ENCODE results near the gene HSD11B2.
"Not testable (repeated sequence)": the region's sequence is repeated elsewhere in the genome, so short reads cannot be mapped to it uniquely, and the experiment has no call there.

HSD11B2 gene

DNA sequence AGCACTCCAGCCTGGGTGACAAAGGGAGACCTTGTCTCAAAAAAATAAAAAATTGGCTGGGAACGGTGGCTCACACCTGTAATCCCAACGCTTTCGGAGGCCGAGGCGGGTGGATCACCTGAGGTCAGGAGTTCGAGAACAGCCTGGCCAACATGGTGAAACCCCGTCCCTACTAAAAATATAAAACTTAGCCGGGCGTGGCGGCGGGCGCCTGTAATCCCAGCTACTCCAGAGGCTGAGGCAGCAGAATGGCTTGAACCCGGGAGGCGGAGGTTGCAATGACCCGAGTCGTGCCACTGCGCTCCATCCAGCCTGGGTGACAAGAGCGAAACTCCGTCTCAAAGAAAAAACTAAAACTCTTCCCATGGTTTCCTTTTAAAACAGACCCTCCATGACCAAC lies 15.5 kb upstream of the HSD11B2 start:
- not testable (repeated sequence) for DNase-seq (ENCODE audit: low spot score)

GRCh38 chr16:67415872-67416793 lies 14.8 kb upstream of the HSD11B2 start, which contains the start of gene ZDHHC1:
ZDHHC1 (minus strand) TSS chr16:67416477; CDS start chr16:67407775, 8,702 bp downstream.
- DNase-seq (ENCODE audit: low spot score) = peak; percentile 35

DNA sequence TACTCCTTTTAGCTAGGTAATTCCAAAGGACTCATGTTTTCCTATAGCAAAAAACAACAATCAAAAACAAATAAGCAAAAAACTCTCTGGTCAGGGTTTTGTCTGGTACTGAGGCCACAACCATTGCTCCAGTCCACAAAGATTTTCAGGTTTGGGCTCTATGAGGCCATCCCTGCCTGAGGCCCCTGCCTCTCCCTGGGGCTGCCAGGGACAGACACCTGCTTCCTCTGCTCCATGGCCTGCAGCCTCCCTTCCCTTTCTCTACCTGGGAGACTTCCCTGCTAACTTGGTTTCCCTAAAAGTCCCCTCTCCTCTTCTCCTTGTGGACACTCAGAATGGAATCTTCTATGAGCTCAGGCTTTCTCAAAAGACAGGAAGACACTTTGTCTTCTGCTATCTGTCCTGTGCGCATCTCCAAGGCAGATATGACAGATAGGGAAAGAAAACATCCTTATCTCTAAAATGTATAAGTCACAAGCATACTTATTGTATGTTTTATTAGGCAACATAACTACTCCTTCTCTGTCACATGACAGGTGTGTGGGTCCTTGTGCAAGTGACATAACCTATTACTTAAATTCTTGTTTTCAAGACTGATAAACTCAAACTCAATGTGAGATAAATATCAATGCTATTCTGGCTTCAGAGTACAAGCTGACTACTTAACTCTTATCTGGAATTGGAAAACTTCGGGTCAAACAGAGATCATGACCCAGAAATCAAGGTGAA lies 13.4 kb upstream of the HSD11B2 start:
- no peak for DNase-seq (ENCODE audit: low spot score)

GRCh38 chr16:67419502-67419901 lies 11.4 kb upstream of the HSD11B2 start:
- no peak for DNase-seq (ENCODE audit: low spot score)

- no peak for DNase-seq (ENCODE audit: low spot score)
Observed at GRCh38 chr16:67419931-67420330, 11.0 kb upstream of the HSD11B2 start.

DNA sequence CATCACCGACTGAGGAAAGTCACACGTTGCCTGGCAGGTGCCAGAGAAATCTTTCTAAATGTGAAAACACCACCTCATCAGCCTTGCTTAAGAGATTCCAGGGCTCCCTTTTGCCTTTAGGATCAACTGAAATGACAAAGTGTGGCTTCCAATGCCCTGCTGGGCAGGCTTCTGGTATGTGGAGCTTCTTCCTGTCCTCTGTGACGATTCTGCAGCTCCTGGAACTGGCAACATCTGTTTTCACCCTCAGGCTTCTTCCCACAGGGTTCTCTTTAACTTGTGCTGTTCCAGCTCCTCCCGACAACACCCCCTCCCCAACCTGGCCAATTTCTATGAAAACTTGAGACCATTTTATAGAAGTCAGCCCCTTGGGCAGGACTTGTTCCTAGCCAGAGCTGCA lies 9.9 kb upstream of the HSD11B2 start:
- DNase-seq (ENCODE audit: low spot score) = no peak

DNA sequence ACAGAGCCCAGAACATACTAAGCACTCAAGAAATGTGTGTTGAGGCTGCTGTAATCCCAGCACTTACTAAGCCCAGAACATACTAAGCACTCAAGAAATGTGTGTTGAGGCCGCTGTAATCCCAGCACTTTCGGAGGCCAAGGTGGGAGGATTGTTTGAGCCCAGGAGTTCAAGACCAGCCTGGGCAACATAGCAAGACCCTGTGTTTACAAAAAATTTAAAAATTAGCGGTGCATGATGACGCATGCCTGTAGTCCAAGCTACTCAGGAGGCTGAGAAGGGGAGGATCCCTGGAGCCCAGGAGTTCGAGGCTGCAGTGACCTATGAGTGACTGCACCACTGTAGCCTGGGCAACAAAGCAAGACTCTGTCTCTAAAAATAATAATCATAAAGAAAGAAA lies 7.9 kb upstream of the HSD11B2 start:
- DNase-seq (ENCODE audit: low spot score) = no peak

DNA sequence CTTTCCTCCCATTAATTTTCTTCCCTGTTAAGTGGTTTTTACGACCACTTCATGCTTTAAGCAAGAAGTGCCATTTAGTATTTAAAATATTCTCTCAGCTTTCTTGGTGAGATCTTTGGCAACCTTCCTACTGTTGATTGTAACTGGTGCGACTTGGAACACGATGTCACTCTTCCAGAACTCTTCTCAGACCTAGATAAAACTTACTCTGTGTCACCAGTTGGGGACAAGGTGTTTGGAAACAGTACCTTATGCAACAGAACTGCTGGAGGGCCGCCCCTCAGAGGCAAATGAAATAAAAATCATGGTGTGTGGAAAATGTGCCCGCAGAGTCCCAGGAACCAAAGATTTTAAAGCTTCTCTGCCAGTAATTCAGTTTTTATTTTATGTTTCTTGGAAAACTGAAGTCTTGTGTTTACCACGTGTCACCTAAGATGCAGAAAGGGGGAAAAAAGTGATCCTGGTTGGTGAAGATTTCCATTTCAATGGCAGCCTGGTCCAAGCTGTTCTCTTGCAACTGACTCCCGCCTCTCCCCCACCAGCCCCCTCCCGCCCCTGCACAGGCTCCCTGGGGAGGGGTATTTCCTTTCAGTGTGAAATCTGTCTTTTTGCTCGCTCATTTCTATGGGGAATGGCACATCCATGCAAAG lies 7.2 kb upstream of the HSD11B2 start:
- DNase-seq (ENCODE audit: low spot score) = no peak

GRCh38 chr16:67424261-67424615 lies 6.7 kb upstream of the HSD11B2 start:
- no peak for DNase-seq (ENCODE audit: low spot score)

DNA sequence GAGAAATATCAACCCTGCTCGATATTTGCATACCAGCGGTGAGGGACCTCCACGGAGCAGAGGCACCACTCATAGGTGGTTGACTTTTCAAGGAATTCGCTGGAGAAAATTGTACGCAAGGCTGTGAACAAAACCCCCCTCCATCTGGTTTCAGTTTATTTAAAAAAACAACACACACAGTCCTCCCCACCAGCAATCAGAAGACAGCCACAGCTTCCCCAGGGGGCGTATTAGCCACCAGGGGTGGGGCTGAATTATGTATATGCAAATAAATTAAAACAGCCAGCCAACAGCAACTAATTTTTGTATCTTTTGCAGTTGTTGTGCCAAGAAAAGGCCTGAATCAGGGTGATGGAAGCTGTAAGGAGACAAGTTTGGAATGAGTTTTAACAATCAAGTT lies 5.9 kb upstream of the HSD11B2 start:
- no peak for DNase-seq (ENCODE audit: low spot score)

DNA sequence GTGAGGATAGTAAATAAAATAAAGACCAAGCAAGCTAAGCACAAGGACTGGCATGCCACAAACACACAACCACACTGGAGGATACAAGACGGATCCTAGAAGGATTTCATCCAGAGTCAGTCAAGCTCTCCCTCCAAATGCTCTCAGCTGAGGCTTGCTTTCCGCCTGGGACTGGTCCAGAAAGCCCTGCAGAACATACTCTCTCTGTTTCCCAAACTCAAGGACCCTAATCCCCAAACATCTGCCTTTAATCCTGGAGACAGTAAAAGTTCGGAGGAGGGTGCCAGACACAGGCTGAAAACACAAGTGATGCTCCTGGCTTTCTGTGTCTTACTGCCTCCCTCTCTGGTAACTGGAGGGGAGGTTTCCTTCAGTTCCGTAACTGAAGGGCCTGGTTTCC lies 5.3 kb upstream of the HSD11B2 start:
- no peak for DNase-seq (ENCODE audit: low spot score)

- no peak for DNase-seq (ENCODE audit: low spot score)
Observed at GRCh38 chr16:67426022-67426421, 4.9 kb upstream of the HSD11B2 start.

GRCh38 chr16:67426950-67427349 lies 4.0 kb upstream of the HSD11B2 start:
- no peak for DNase-seq (ENCODE audit: low spot score)

GRCh38 chr16:67428146-67428731 lies 2.7 kb upstream of the HSD11B2 start:
- DNase-seq (ENCODE audit: low spot score) = peak; percentile 45

DNA sequence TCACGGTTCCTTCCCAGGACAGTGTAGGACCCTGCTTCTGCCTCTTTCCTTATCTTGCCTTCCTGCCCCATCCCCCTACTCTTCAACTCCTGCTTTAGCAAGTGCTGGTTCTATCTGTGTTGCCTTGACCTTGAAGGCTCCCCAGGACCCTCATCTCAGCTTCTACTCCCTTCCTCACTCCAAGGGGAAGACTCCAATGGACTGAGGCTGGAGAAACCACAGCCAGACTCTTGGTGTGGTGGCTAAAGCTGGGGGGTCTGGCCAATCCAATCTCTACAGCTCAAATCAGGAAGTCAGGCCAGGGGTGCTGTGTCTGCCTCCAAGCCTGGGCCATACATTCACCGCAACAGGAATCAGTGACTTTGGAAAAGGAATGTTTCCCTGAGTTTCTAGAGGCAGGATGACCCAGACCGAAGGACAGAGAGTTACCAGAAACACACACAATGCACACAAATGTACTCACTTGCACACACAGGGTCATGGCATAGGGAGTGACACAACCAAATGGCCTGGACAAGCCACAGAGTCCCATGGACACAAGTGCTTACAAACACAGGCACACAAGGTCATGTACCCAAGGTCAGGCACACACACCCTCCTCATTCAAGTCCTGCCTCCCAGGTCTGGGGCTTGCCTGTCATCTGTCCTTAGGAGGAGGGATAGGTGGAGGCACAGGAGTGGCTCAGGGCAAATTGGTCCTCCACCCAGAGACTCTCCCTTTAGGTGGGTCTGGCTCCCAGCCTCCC lies 1.7 kb upstream of the HSD11B2 start:
- DNase-seq (ENCODE audit: low spot score) = no peak

DNA sequence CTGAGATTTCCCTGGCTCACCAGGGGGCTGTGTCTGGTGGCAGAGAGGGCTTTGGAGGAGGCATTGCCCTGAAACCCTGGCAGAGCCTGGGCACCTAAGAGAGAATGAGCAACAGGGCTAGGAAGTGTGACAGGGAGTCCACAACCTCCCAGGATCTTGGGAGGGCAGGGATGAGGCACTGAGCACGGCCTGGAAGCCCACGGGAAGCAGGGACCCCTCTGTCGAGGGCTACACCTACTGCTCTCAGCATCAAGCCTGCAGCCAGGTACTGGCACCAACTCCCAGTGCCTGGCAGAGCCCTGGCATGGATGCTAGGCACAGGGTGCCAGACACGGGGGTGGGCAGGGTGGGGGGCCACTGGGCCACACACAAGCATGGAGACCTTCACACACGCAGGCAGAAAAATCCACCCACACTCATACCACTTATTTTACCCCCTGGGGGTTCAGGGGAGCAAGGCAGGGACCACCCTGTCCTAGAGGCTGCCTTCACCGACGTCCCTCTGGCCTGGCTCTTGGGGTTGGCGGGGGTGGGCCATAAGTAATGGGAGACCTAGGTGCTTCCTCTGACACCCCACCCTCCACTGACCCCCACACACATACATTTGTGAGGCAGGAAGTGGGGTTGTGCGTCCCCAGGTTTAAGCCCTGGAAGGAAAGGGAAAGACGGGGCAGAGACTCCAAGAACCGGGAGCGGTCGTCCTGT lies 970 bp upstream of the HSD11B2 start:
- no peak for DNase-seq (ENCODE audit: low spot score)

- DNase-seq (ENCODE audit: low spot score) = no peak
Observed at GRCh38 chr16:67430504-67430976, 381 bp upstream of the HSD11B2 start.

- no peak for DNase-seq (ENCODE audit: low spot score)
Observed at GRCh38 chr16:67431775-67432505, 1.0 kb downstream of the HSD11B2 start.

DNA sequence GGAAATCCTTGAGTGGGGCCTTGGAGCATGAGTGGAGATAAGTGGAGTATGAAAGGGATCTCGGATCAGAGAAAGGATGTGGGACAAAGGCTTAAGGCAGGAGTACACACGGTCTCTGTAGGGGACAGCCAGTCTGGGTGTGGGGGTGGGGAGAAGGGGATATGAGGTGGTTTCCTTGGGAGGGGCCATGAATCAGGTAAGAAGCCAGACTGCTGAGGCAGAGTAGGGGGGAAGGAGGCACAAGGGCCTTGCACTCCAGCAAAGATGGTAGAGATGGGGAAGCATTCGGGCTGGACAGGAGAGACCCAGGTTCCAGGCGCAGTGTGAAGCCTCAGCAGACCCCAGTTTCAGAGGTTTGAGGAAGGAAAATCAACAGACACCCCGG lies 1.6 kb downstream of the HSD11B2 start:
- no peak for DNase-seq (ENCODE audit: low spot score)

DNA sequence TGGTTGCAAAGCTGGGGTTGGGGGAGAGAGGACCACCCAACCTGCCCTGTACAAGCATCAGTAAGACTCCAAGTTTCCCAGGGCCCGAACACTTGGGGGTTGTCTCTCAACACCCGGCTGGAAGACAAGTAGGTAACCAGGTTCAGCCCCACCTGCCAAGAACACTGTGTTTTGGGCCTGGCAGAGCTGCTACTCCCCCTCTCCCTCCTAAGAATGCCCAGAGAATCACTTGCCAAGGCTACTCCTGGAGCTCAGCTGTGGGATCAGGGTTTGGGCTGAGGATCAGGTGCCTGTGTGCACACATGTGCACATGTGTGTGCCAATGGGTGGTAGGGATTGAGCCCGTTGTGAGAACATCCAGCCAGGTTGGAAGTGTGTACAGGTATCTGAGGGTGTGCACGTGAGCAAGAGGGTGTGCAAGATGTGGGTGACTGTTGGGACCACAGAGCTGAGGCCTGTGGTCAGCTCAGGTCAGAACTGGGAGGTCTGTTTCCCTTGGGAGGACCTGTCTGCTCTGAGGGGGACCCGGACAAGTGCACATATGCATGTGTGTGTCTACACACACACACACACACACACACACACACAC lies 2.3 kb downstream of the HSD11B2 start:
- DNase-seq (ENCODE audit: low spot score) = no peak
